Measurements from ENCODE around the gene TBC1D5.

Gene TBC1D5

GRCh38 chr3:17741621-17742101 lies 770 bp downstream of the TBC1D5 start (continued):
- no peak for TF ChIP-seq PATZ1 (CRISPR knock-in tag; IDR thresholded peaks at IDR 0.05; ENCODE audit: borderline replicate concordance)
- TF ChIP-seq ZFP3 (CRISPR knock-in tag; IDR thresholded peaks at IDR 0.05): no peak
- no peak for TF ChIP-seq ZC3H10 (CRISPR knock-in tag; IDR thresholded peaks at IDR 0.05)
- no peak for TF ChIP-seq ZNF8 (CRISPR knock-in tag; IDR thresholded peaks at IDR 0.05)
- no peak for TF ChIP-seq OSR1 (CRISPR knock-in tag; IDR thresholded peaks at IDR 0.05)

- ATAC-seq: no peak
- TF ChIP-seq OSR1 (CRISPR knock-in tag; IDR thresholded peaks at IDR 0.05): no peak
- no peak for TF ChIP-seq SNAI2 (CRISPR knock-in tag; IDR thresholded peaks at IDR 0.05)
- no peak for TF ChIP-seq ZFP3 (CRISPR knock-in tag; IDR thresholded peaks at IDR 0.05)
- TF ChIP-seq GLIS3 (CRISPR knock-in tag; IDR thresholded peaks at IDR 0.05): no peak
- no peak for TF ChIP-seq ARNTL (CRISPR knock-in tag; IDR thresholded peaks at IDR 0.05; ENCODE audit: borderline replicate concordance, low read depth)
- TF ChIP-seq ZFP30 (CRISPR knock-in tag; IDR thresholded peaks at IDR 0.05): no peak
- TF ChIP-seq ZC3H10 (CRISPR knock-in tag; IDR thresholded peaks at IDR 0.05): no peak
- no peak for TF ChIP-seq TSHZ2 (CRISPR knock-in tag; IDR thresholded peaks at IDR 0.05)
- TF ChIP-seq BACH2 (CRISPR knock-in tag; IDR thresholded peaks at IDR 0.05; ENCODE audit: borderline replicate concordance): no peak
- TF ChIP-seq POU6F1 (CRISPR knock-in tag; IDR thresholded peaks at IDR 0.05; ENCODE audit: borderline replicate concordance, low read depth): no peak
- no peak for TF ChIP-seq ESRRG (CRISPR knock-in tag; IDR thresholded peaks at IDR 0.05)
- no peak for TF ChIP-seq CREB5 (CRISPR knock-in tag; IDR thresholded peaks at IDR 0.05; ENCODE audit: low read depth)
- no peak for TF ChIP-seq CSDC2 (CRISPR knock-in tag; IDR thresholded peaks at IDR 0.05)
- TF ChIP-seq PATZ1 (CRISPR knock-in tag; IDR thresholded peaks at IDR 0.05; ENCODE audit: borderline replicate concordance): no peak
- TF ChIP-seq TOX (CRISPR knock-in tag; IDR thresholded peaks at IDR 0.05; ENCODE audit: borderline replicate concordance): no peak
- TF ChIP-seq ZNF8 (CRISPR knock-in tag; IDR thresholded peaks at IDR 0.05): no peak
- no peak for TF ChIP-seq ZNF565 (CRISPR knock-in tag; conservative IDR thresholded peaks at IDR 0.05; ENCODE audit: low read depth)
These were observed 1.7 kb downstream of the TBC1D5 start for GRCh38 chr3:17740721-17741141.

- TF ChIP-seq ZNF70 (CRISPR knock-in tag; IDR thresholded peaks at IDR 0.05) (no peak), CSRNP3 (CRISPR knock-in tag; IDR thresholded peaks at IDR 0.05) (no peak), ZC3H10 (CRISPR knock-in tag; IDR thresholded peaks at IDR 0.05) (no peak), ZFP30 (CRISPR knock-in tag; IDR thresholded peaks at IDR 0.05) (no peak), ISL1 (CRISPR knock-in tag; IDR thresholded peaks at IDR 0.05) (no peak), GLIS3 (CRISPR knock-in tag; IDR thresholded peaks at IDR 0.05) (no peak), POU6F1 (CRISPR knock-in tag; IDR thresholded peaks at IDR 0.05; ENCODE audit: borderline replicate concordance, low read depth) (no peak), ESRRG (CRISPR knock-in tag; IDR thresholded peaks at IDR 0.05) (no peak), ARNTL (CRISPR knock-in tag; IDR thresholded peaks at IDR 0.05; ENCODE audit: borderline replicate concordance, low read depth) (no peak), TCF4 (CRISPR knock-in tag; IDR thresholded peaks at IDR 0.05; ENCODE audit: borderline replicate concordance) (no peak)
- no peak for ATAC-seq
These were observed 3.5 kb downstream of the TBC1D5 start for GRCh38 chr3:17738921-17739320.

Data from SK-N-SH treated with all-trans-retinoic acid at 6 μM for 48 hours (cell line).